Tibial artery (tissue), 4 donors: ENCODE results near the gene PRTFDC1.
A peak's percentile ranks its signal among the peaks of the same experiment; 100 is the strongest.
"Not testable (repeated sequence)": the region's sequence is repeated elsewhere in the genome, so short reads cannot be mapped to it uniquely, and the experiment has no call there.

ENCODE experiments used
- DNase-seq, 2 donors: peaks; one replicate each; pipeline ENCODE4 v3.0.0-alpha.2; 2019
- H3K27ac ChIP-seq, 2 donors: fragments of 200-600 bp; sonication (generic) in 1 of 2; 1 replicate in 1 of 2; 2 replicates in 1 of 2; pipeline ENCODE4 v1.5.1; 2018 to 2019; ENCODE audit warnings: mild to moderate bottlenecking in 1 of 2
- H3K27me3 ChIP-seq, 2 donors: fragments of 200-600 bp; sonication (generic) in 1 of 2; one replicate each; pipeline versions ENCODE4 v1.5.1 to v1.6.0; 2016 to 2019
- H3K36me3 ChIP-seq, 3 donors: fragments of 200-600 bp; sonication (generic) in 2 of 3; one replicate each; pipeline ENCODE4 v1.5.1; 2016 to 2019; ENCODE audit warnings: mild to moderate bottlenecking in 2 of 3
- H3K4me1 ChIP-seq, 4 donors: fragments of 200-600 bp; sonication (generic) in 2 of 4; 1 replicate in 3 of 4; 2 replicates in 1 of 4; pipeline ENCODE4 v1.5.1; 2016 to 2019
- H3K4me3 ChIP-seq, 2 donors: fragments of 200-600 bp; sonication (generic) in 1 of 2; 1 replicate in 1 of 2; 2 replicates in 1 of 2; pipeline ENCODE4 v1.5.1; 2018 to 2019; ENCODE audit warnings: mild to moderate bottlenecking in 2 of 2
- H3K9me3 ChIP-seq, 3 donors: fragments of 200-600 bp; sonication (generic) in 1 of 3; one replicate each; pipeline ENCODE4 v1.5.1; 2016 to 2019
- intact Hi-C: fragments of 100-400 bp; cut with DNase I; formaldehyde crosslinking; loops from one replicate; pipeline ENCODE4 v1.15.0; 2023; ENCODE audit warnings: low total_unique reads
- TF ChIP-seq, protein P1 (sequence below), 2 experiments: fragments of 200-600 bp in 1 of 2; fragments of 450-650 bp in 1 of 2; IDR thresholded peaks; one replicate each; pipeline ENCODE4 v1.5.1; 2017 to 2019; ENCODE audit warnings: antibody characterized with exemption in 2 of 2, mild to moderate bottlenecking in 1 of 2, moderate library complexity in 1 of 2

Gene PRTFDC1

DNA sequence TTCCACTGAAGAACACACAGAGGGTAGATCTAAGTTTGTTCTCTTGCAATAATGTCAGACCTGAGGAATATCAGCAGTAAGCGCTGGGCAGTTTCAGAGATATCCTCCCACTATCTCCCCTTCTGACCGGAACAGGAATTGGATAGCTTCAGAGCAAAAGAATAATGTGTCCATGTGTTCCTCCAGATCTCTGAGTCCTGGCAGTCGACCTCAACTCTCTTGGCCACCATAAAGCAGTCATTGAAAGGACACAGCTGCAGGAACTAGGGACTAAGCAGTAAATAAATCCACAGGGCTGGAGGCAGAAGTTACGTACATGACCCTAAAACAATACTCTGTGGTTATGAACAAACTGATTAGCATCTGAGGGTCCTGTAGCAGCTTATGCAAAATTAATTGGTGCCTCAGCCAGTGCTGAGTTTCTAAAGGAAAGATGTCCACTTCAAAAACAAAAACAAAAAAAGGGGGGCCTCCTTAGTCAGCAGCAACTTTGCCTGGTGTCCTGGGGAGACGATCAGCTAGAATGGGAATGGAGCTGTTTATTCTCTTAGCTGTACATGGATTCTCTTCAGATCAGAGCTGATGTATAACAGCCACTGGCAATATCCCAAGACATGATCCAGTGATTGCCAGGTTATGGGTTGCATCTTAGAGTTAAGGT is 6.4 kb upstream of the PRTFDC1 start:
- DNase-seq = peak in 1 of 2 donors; percentile 37
- Histone ChIP-seq H3K27ac (peak overlapping the region; percentile 47 to 67), H3K4me3 (no peak overlapping the region), H3K9me3 (no peaks in the 10 kb centered on the region), H3K27me3 (no peaks in the 10 kb centered on the region), H3K4me1 (peaks cover 0 to 19% (median 15%) of the 10 kb centered on the region in 4 donors), H3K36me3 (no peaks in the 10 kb centered on the region)
- TF ChIP-seq, protein P1, sequence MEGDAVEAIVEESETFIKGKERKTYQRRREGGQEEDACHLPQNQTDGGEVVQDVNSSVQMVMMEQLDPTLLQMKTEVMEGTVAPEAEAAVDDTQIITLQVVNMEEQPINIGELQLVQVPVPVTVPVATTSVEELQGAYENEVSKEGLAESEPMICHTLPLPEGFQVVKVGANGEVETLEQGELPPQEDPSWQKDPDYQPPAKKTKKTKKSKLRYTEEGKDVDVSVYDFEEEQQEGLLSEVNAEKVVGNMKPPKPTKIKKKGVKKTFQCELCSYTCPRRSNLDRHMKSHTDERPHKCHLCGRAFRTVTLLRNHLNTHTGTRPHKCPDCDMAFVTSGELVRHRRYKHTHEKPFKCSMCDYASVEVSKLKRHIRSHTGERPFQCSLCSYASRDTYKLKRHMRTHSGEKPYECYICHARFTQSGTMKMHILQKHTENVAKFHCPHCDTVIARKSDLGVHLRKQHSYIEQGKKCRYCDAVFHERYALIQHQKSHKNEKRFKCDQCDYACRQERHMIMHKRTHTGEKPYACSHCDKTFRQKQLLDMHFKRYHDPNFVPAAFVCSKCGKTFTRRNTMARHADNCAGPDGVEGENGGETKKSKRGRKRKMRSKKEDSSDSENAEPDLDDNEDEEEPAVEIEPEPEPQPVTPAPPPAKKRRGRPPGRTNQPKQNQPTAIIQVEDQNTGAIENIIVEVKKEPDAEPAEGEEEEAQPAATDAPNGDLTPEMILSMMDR (IDR thresholded peaks at IDR 0.05) = no peak
- intact Hi-C loops = no loop called here

DNA sequence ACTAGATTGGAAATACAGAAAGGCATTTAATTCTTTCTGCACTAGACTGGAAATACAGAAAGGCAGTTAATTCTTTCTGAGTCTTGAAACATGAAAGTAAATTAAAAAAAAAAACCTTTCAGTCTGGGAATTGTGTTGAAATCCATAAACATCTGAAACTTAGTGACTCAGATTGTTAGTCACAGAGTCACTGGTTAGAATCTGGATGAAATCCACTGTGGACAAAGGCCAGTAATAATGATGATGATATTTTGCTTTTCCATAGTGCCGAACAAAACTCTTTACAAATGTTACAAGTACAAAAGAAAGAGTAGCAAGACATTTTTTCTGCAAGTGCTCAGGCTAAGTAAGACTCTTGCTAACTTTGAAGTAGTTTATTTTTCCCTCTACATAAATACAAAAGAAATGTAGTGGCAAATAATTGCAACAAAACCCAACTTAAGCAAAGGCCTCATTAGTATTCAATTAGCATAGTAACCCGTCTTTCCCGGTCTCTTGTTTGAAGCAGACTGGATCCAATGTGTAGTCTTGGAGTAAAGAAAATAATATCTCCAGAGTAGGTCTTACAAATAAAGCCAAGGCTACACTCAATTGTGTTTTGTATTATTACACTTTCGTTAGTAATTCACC is 5.8 kb upstream of the PRTFDC1 start:
- TF ChIP-seq, protein P1 (IDR thresholded peaks at IDR 0.05) = no peak
- intact Hi-C loops = no loop called here
- DNase-seq = no peak
- peak overlapping the region; percentile 47 to 67 for H3K27ac ChIP-seq
- H3K4me3 ChIP-seq = no peak overlapping the region
- H3K4me1 ChIP-seq = peaks cover 0 to 21% (median 16%) of the 10 kb centered on the region in 4 donors
- H3K27me3 ChIP-seq = no peaks in the 10 kb centered on the region
- no peaks in the 10 kb centered on the region for H3K9me3 ChIP-seq
- H3K36me3 ChIP-seq = no peaks in the 10 kb centered on the region

DNA sequence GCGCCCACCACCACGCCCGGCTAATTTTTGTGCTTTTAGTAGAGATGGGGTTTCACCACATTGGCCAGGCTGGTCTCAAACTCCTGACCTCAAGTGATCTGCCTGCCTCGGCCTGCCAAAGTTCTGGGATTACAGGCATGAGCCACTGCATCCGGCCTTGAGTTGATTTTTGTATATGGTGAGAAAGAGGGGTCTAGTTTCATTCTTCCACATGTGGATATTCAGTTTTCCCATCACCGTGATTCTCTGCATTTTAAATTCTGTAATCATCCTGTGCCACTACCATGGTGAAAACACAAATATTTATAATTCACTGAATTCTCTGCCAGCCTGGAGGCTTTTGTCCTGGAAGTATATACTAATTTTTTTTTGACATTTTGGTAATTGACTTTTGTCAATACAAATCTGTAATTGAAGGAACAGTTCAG is 5.2 kb upstream of the PRTFDC1 start:
- H3K27me3 ChIP-seq, H3K4me3 ChIP-seq, H3K36me3 ChIP-seq, DNase-seq, H3K9me3 ChIP-seq, intact Hi-C loops: not testable (repeated sequence)
- Histone ChIP-seq H3K4me1 (peaks cover 0 to 25% (median 18%) of the 10 kb centered on the region in 4 donors), H3K27ac (peak overlapping the region; percentile 44 to 67)

DNA sequence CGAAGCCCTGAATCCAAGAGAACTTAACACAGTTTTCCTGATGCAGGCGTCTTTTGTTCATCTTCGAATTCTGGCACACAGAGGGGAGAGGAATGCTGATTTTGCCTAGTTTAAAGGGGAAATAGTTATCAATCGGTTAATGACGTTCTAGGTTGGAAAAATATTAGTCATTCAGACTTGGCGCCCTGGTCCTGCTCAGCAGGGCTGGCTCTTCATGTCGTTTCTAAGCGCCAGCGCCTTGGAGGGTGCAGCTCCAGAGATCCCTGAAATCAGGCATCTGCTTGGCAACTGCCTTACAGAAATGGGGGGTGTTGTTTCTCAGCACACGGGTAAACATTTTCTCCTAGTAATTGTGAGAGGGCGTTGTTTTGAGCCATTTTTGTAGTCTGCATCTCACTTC is 1.3 kb upstream of the PRTFDC1 start:
- TF ChIP-seq, protein P1 (IDR thresholded peaks at IDR 0.05) = no peak
- intact Hi-C loops = loop anchor here (5.0 kb wide), 1 partner anchor 231 kb away; the partner anchor contains the start of gene ARHGAP21
- H3K36me3 ChIP-seq = no peaks in the 10 kb centered on the region
- peaks cover 0 to 28% (median 16%) of the 10 kb centered on the region in 4 donors for H3K4me1 ChIP-seq
- no peaks in the 10 kb centered on the region for H3K9me3 ChIP-seq
- no peak overlapping the region for H3K27ac ChIP-seq
- H3K27me3 ChIP-seq = no peaks in the 10 kb centered on the region
- DNase-seq = no peak
- H3K4me3 ChIP-seq = peak overlapping the region in 1 of 2 donors; percentile 61

DNA sequence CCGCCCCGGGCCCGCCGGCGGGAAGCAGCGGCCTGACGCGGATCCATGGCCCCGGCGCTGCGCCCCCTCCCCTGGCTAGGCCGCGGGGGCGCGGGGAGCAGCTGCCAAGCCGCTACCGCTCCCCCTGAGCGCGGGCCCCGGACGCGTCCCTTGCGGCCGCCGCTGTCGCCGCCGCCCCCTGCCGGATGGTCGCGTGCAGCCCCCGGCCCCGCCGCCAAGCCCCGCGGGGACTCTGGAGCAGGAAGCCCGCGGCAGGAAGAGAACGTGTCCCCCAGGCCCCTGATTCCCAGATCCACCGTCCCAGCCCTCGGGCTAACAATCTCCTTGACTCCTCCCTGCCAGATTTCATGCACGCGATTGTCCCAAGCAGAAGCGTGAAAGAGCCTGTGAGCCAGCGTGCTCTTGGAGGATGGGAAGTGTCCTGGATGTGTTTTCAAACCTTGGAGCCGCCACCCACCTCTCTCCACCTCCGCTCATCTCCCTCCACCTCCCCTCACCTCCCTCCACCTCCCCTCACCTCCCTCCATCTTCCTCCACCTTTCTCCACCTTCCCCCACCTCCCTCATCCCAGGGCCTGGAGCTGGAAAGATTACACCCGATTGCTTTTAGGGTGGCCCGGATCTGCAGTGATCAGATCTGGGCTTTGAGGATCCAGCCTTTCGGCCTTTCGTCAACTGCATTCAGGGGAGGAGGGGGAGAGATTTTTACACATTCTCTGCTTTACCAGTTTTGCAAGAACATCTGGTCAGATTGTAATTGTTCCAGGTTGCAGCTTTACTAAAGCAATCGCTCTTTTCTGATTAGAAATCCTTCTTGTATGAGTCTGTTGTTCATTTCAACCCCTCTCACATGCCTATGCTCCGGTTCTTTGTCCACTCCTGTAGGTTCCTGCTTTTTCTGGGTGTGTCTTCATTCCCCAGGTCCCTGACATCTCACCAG is 570 bp upstream of the PRTFDC1 start:
- peaks cover 0 to 23% (median 13%) of the 10 kb centered on the region in 4 donors for H3K4me1 ChIP-seq
- no peaks in the 10 kb centered on the region for H3K9me3 ChIP-seq
- peak in 1 of 2 donors; percentile 50 for DNase-seq
- H3K4me3 ChIP-seq = peak overlapping the region; percentile 61 to 82
- H3K27me3 ChIP-seq = no peaks in the 10 kb centered on the region
- no peaks in the 10 kb centered on the region for H3K36me3 ChIP-seq
- TF ChIP-seq, protein P1 (IDR thresholded peaks at IDR 0.05) = peak; percentile 9 to 32
- intact Hi-C loops = loop anchor here (5.0 kb wide), 1 partner anchor 231 kb away; the partner anchor contains the start of gene ARHGAP21
- peak overlapping the region; percentile 69 to 71 for H3K27ac ChIP-seq
